ENCODE measurements around the gene TMEM9. TPM values are rescaled to one million over a fixed set of nuclear protein-coding genes. Genes with fewer than 3 reads are reported as not detected.

The TMEM9 gene
- total RNA-seq, 2 donors from 2014 or later: 19.0 to 28.1 TPM

GRCh38 chr1:201111156-201111555 lies 43.1 kb downstream of the TMEM9 start:
- DNase-seq (ENCODE audit: low spot score in 2 of 2): no peak
- H3K36me3 Mint-ChIP-seq: no peaks in the 10 kb centered on the region
- no peaks in the 10 kb centered on the region for H3K9me3 Mint-ChIP-seq
- no peak for ATAC-seq
- no peak overlapping the region for H3K27ac Mint-ChIP-seq

- H3K36me3 Mint-ChIP-seq: no peaks in the 10 kb centered on the region
- ATAC-seq (no peak), DNase-seq (ENCODE audit: low spot score in 2 of 2) (no peak)
- no peak overlapping the region for H3K27ac Mint-ChIP-seq
- H3K9me3 Mint-ChIP-seq: no peaks in the 10 kb centered on the region
These were observed 43.7 kb downstream of the TMEM9 start for GRCh38 chr1:201110616-201111015.

- H3K36me3 Mint-ChIP-seq: no peaks in the 10 kb centered on the region
- no peak for DNase-seq (ENCODE audit: low spot score in 2 of 2)
- no peak for ATAC-seq
- no peak overlapping the region for H3K27ac Mint-ChIP-seq
- H3K9me3 Mint-ChIP-seq: no peaks in the 10 kb centered on the region
These were observed 44.1 kb downstream of the TMEM9 start for GRCh38 chr1:201110138-201110537.

- no peak overlapping the region for H3K27ac Mint-ChIP-seq
- ATAC-seq (no peak), DNase-seq (ENCODE audit: low spot score in 2 of 2) (no peak)
- no peaks in the 10 kb centered on the region for H3K36me3 Mint-ChIP-seq
- no peaks in the 10 kb centered on the region for H3K9me3 Mint-ChIP-seq
These were observed 44.6 kb downstream of the TMEM9 start for GRCh38 chr1:201109651-201110050.

- no peaks in the 10 kb centered on the region for H3K36me3 Mint-ChIP-seq
- H3K9me3 Mint-ChIP-seq: no peaks in the 10 kb centered on the region
- ATAC-seq (no peak), DNase-seq (ENCODE audit: low spot score in 2 of 2) (no peak)
- H3K27ac Mint-ChIP-seq: no peak overlapping the region
These were observed 45.7 kb downstream of the TMEM9 start for GRCh38 chr1:201108614-201109013.

GRCh38 chr1:201105688-201106087 lies 48.6 kb downstream of the TMEM9 start:
- Mint-ChIP-seq H3K36me3 (no peaks in the 10 kb centered on the region), H3K27ac (no peak overlapping the region), H3K9me3 (no peaks in the 10 kb centered on the region)
- ATAC-seq: no peak
- DNase-seq (ENCODE audit: low spot score in 2 of 2): no peak

GRCh38 chr1:201104141-201104540 lies 50.1 kb downstream of the TMEM9 start:
- Mint-ChIP-seq H3K9me3 (no peaks in the 10 kb centered on the region), H3K27ac (no peak overlapping the region), H3K36me3 (no peaks in the 10 kb centered on the region)
- ATAC-seq (no peak), DNase-seq (ENCODE audit: low spot score in 2 of 2) (no peak)

- Mint-ChIP-seq H3K36me3 (no peaks in the 10 kb centered on the region), H3K27ac (no peak overlapping the region), H3K9me3 (no peaks in the 10 kb centered on the region)
- DNase-seq (ENCODE audit: low spot score in 2 of 2): no peak
- no peak for ATAC-seq
These were observed 50.6 kb downstream of the TMEM9 start for GRCh38 chr1:201103666-201104065.

GRCh38 chr1:201100169-201100930 lies 53.9 kb downstream of the TMEM9 start:
- DNase-seq (ENCODE audit: low spot score in 2 of 2) (no peak), ATAC-seq (no peak)
- Mint-ChIP-seq H3K27ac (no peak overlapping the region), H3K9me3 (no peaks in the 10 kb centered on the region), H3K36me3 (no peaks in the 10 kb centered on the region)

- no peaks in the 10 kb centered on the region for H3K9me3 Mint-ChIP-seq
- DNase-seq (ENCODE audit: low spot score in 2 of 2) (no peak), ATAC-seq (no peak)
- no peak overlapping the region for H3K27ac Mint-ChIP-seq
- H3K36me3 Mint-ChIP-seq: no peaks in the 10 kb centered on the region
These were observed 55.1 kb downstream of the TMEM9 start for GRCh38 chr1:201098992-201099677.

- DNase-seq (ENCODE audit: low spot score in 2 of 2): no peak
- Mint-ChIP-seq H3K9me3 (no peaks in the 10 kb centered on the region), H3K36me3 (no peaks in the 10 kb centered on the region), H3K27ac (no peak overlapping the region)
- no peak for ATAC-seq
These were observed 57.1 kb downstream of the TMEM9 start for GRCh38 chr1:201096977-201097856.

- no peaks in the 10 kb centered on the region for H3K9me3 Mint-ChIP-seq
- no peak for ATAC-seq
- no peak overlapping the region for H3K27ac Mint-ChIP-seq
- H3K36me3 Mint-ChIP-seq: no peaks in the 10 kb centered on the region
- no peak for DNase-seq (ENCODE audit: low spot score in 2 of 2)
These were observed 58.2 kb downstream of the TMEM9 start for GRCh38 chr1:201096041-201096461.

GRCh38 chr1:201095581-201095980 lies 58.7 kb downstream of the TMEM9 start:
- DNase-seq (ENCODE audit: low spot score in 2 of 2) (no peak), ATAC-seq (no peak)
- no peak overlapping the region for H3K27ac Mint-ChIP-seq
- H3K36me3 Mint-ChIP-seq: no peaks in the 10 kb centered on the region
- H3K9me3 Mint-ChIP-seq: no peaks in the 10 kb centered on the region

- DNase-seq (ENCODE audit: low spot score in 2 of 2) (no peak), ATAC-seq (no peak)
- Mint-ChIP-seq H3K27ac (no peak overlapping the region), H3K36me3 (no peaks in the 10 kb centered on the region), H3K9me3 (no peaks in the 10 kb centered on the region)
These were observed 59.4 kb downstream of the TMEM9 start for GRCh38 chr1:201094832-201095231.

GRCh38 chr1:201093962-201094361 lies 60.3 kb downstream of the TMEM9 start:
- Mint-ChIP-seq H3K27ac (no peak overlapping the region), H3K9me3 (no peaks in the 10 kb centered on the region), H3K36me3 (no peaks in the 10 kb centered on the region)
- DNase-seq (ENCODE audit: low spot score in 2 of 2): no peak
- no peak for ATAC-seq

- DNase-seq (ENCODE audit: low spot score in 2 of 2): no peak
- Mint-ChIP-seq H3K27ac (no peak overlapping the region), H3K9me3 (no peaks in the 10 kb centered on the region), H3K36me3 (no peaks in the 10 kb centered on the region)
- ATAC-seq: no peak
These were observed 60.7 kb downstream of the TMEM9 start for GRCh38 chr1:201093561-201093960.

- Mint-ChIP-seq H3K27ac (no peak overlapping the region), H3K9me3 (no peaks in the 10 kb centered on the region), H3K36me3 (no peaks in the 10 kb centered on the region)
- no peak for ATAC-seq
- no peak for DNase-seq (ENCODE audit: low spot score in 2 of 2)
These were observed 61.5 kb downstream of the TMEM9 start for GRCh38 chr1:201092738-201093137.

All from activated naive CD4-positive, alpha-beta T cell treated with anti-CD3 and anti-CD28 coated beads, Interleukin-2, amount 50 U/mL, for 72 hours (primary cell).